ENCODE results near the gene HEATR1.

DNA sequence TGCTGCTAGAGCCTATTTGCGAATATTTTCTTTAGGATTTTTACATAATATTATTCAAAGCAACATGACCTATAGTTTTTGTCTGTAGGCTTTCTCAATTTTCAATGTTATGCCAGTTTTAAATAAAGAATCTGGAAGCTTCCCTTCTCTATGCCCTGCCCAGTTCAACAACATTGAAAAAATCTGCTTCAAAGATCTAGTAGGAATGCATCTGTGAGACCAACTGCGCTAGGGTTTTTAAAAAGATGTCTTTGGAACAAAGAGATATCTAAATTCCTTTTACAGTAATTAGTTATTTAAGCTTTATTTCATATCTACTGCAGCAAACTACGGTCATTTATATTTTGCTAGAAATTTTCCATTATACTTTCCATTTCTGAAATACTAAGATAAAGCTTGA is 25.7 kb downstream of the HEATR1 start:
- TF ChIP-seq L3MBTL2 (conservative IDR thresholded peaks at IDR 0.05) = no peak
- TF ChIP-seq ZNF384 (IDR thresholded peaks at IDR 0.05) = no peak

Data from HEK293T (cell line).